H1 (cell line): ENCODE results near the gene GNAQ. TPM values are rescaled to one million over a fixed set of nuclear protein-coding genes. Genes with fewer than 3 reads are reported as not detected.

Experiments used
- CBX5 ChIP-seq: fragments of 300-800, 300-1000 bp; sonication (generic); IDR thresholded peaks from 2 replicates; pipeline ENCODE4 v1.7.1; 2016; ENCODE audit warnings: antibody characterized with exemption, low read length, low read depth
- KDM4A ChIP-seq: IDR thresholded peaks from one replicate; pipeline ENCODE4 v1.7.1; 2012; ENCODE audit warnings: low read depth, mild to moderate bottlenecking, moderate library complexity, low read length, inconsistent platforms; ENCODE audit not compliant: severe bottlenecking
- polyA plus RNA-seq, 7 experiments: library from polyadenylated mRNA; depleted of rRNA in 3 of 7; stranded (reverse) in 5 of 7; unstranded in 2 of 7; fragments of >200 nt in 5 of 7; fragments of 200-250 nt in 2 of 7; gene quantifications; 1 replicate in 5 of 7; 2 replicates in 1 of 7; 4 replicates in 1 of 7; pipeline versions ENCODE4 v1.2.1 to v1.2.3, GENCODE V29; 2011 to 2013; ENCODE audit warnings: missing spikeins in 2 of 7, mixed read lengths in 2 of 7
- total RNA-seq: library from RNA; stranded (reverse); fragmentation: NEBNext Ultra II Directional; extraction: Animal tissue kit (Norgen Biotek cat#: 25700); gene quantifications from 2 replicates; pipeline ENCODE4 v1.2.1, GENCODE V29; 2021

GNAQ gene
- total and polyA plus RNA-seq, 2 of the 8 experiments (the other 6 are each of a cell fraction or from before 2014, with no cell fraction given), result 22.8 to 63.8 TPM

GRCh38 chr9:77735494-77735893 is 296.1 kb downstream of the GNAQ start (continued):
- no peak for TF ChIP-seq CBX5
- no peak for TF ChIP-seq KDM4A
- TF ChIP-seq, all 59 proteins: peak for 0
